ENCODE results near the gene FGF1. TPM values are rescaled to one million over a fixed set of nuclear protein-coding genes. Genes with fewer than 3 reads are reported as not detected.

Gene FGF1
- total RNA-seq, 1 donor from 2014 or later = 2.7 TPM

- peak; percentile 86 for DNase-seq (ENCODE audit: extremely low spot score, unreplicated experiment)
- peaks cover 11% of the 10 kb centered on the region for H3K27me3 Mint-ChIP-seq
- peak; percentile 99 for TF ChIP-seq CTCF (conservative IDR thresholded peaks at IDR 0.05)
- no peak overlapping the region for H3K4me3 Mint-ChIP-seq
- H3K9me3 Mint-ChIP-seq = no peaks in the 10 kb centered on the region
- no peak overlapping the region for H3K27ac Mint-ChIP-seq
- no peaks in the 10 kb centered on the region for H3K4me1 Mint-ChIP-seq (ENCODE audit: unreplicated experiment)
- H3K36me3 Mint-ChIP-seq = no peaks in the 10 kb centered on the region
Observed at GRCh38 chr5:142655339-142656267, 30.3 kb downstream of the FGF1 start.

- Mint-ChIP-seq H3K9me3 (no peaks in the 10 kb centered on the region), H3K36me3 (no peaks in the 10 kb centered on the region), H3K27me3 (peaks cover 11% of the 10 kb centered on the region), H3K27ac (no peak overlapping the region), H3K4me3 (no peak overlapping the region), H3K4me1 (ENCODE audit: unreplicated experiment) (no peaks in the 10 kb centered on the region)
- DNase-seq (ENCODE audit: extremely low spot score, unreplicated experiment) = peak; percentile 48
- peak; percentile 43 for TF ChIP-seq CTCF (conservative IDR thresholded peaks at IDR 0.05)
Observed at GRCh38 chr5:142654578-142655058, 31.3 kb downstream of the FGF1 start.

GRCh38 chr5:142653321-142653720 is 32.6 kb downstream of the FGF1 start:
- DNase-seq (ENCODE audit: extremely low spot score, unreplicated experiment) = no peak
- no peaks in the 10 kb centered on the region for H3K36me3 Mint-ChIP-seq
- H3K27ac Mint-ChIP-seq = no peak overlapping the region
- no peaks in the 10 kb centered on the region for H3K4me1 Mint-ChIP-seq (ENCODE audit: unreplicated experiment)
- no peak for TF ChIP-seq CTCF (conservative IDR thresholded peaks at IDR 0.05)
- H3K9me3 Mint-ChIP-seq = no peaks in the 10 kb centered on the region
- H3K27me3 Mint-ChIP-seq = peaks cover 11% of the 10 kb centered on the region
- H3K4me3 Mint-ChIP-seq = no peak overlapping the region

GRCh38 chr5:142652563-142652962 is 33.3 kb downstream of the FGF1 start:
- peaks cover 11% of the 10 kb centered on the region for H3K27me3 Mint-ChIP-seq
- H3K27ac Mint-ChIP-seq = no peak overlapping the region
- H3K9me3 Mint-ChIP-seq = no peaks in the 10 kb centered on the region

GRCh38 chr5:142650881-142651280 is 35.0 kb downstream of the FGF1 start:
- H3K4me1 Mint-ChIP-seq (ENCODE audit: unreplicated experiment) = no peaks in the 10 kb centered on the region
- no peaks in the 10 kb centered on the region for H3K36me3 Mint-ChIP-seq
- DNase-seq (ENCODE audit: extremely low spot score, unreplicated experiment) = no peak
- no peak for TF ChIP-seq CTCF (conservative IDR thresholded peaks at IDR 0.05)
- H3K27ac Mint-ChIP-seq = no peak overlapping the region
- no peaks in the 10 kb centered on the region for H3K9me3 Mint-ChIP-seq
- no peak overlapping the region for H3K4me3 Mint-ChIP-seq
- peaks cover 11% of the 10 kb centered on the region for H3K27me3 Mint-ChIP-seq

More at GRCh38 chr5:142652563-142652962, 33.3 kb downstream of the FGF1 start:
- no peak for DNase-seq (ENCODE audit: extremely low spot score, unreplicated experiment)
- Mint-ChIP-seq H3K4me1 (ENCODE audit: unreplicated experiment) (no peaks in the 10 kb centered on the region), H3K36me3 (no peaks in the 10 kb centered on the region), H3K4me3 (no peak overlapping the region)
- TF ChIP-seq CTCF (conservative IDR thresholded peaks at IDR 0.05) = no peak

All from type B pancreatic cell (in vitro differentiated cells).